OCI-LY3 (cell line): ENCODE data around the gene WDR37.
"Not testable (repeated sequence)": the region's sequence is repeated elsewhere in the genome, so short reads cannot be mapped to it uniquely, and the experiment has no call there.

ENCODE experiments used
- CTCF ChIP-seq: fragments of 200-600, 300-600 bp; sonication (generic); IDR thresholded peaks from 2 replicates; pipeline ENCODE4 v1.5.1; 2014; ENCODE audit warnings: antibody characterized with exemption, low read length, low read depth
- EZH2phosphoT487 ChIP-seq: fragments of 200-600 bp; shearing (Covaris generic); IDR thresholded peaks from 2 replicates; pipeline ENCODE4 v1.6.1; 2018; ENCODE audit warnings: antibody characterized with exemption, mixed run types, low read depth

GRCh38 chr10:1161315-1161673 is 105.1 kb downstream of the WDR37 start:
- TF ChIP-seq CTCF, EZH2phosphoT487: not testable (repeated sequence)
